NCI-H2196 (cell line): ENCODE data around the gene GCHFR.
A peak's percentile ranks its signal among the peaks of the same experiment; 100 is the strongest.

Source experiments
- DNase-seq: peaks from one replicate; lab custom pipeline; 2025; ENCODE audit not compliant: unreplicated experiment; lab: John Stamatoyannopoulos, UW

The GCHFR gene

GRCh38 chr15:40754883-40755811 lies 8.7 kb upstream of the GCHFR start, which contains the start of gene RMDN3:
RMDN3 (minus strand) TSS chr15:40755254; CDS start chr15:40754783, 471 bp downstream.
- peak; percentile 86 for DNase-seq

GRCh38 chr15:40755812-40756208 lies 8.1 kb upstream of the GCHFR start:
- no peak for DNase-seq

GRCh38 chr15:40756938-40757337 lies 6.9 kb upstream of the GCHFR start:
- DNase-seq = no peak

GRCh38 chr15:40759961-40760360 lies 3.9 kb upstream of the GCHFR start:
- DNase-seq = no peak

GRCh38 chr15:40762919-40763800 lies 708 bp upstream of the GCHFR start:
- peak; percentile 87 for DNase-seq

- DNase-seq = no peak
Observed at GRCh38 chr15:40764629-40765103, 798 bp downstream of the GCHFR start.

- DNase-seq = no peak
Observed at GRCh38 chr15:40766194-40766815, 2.4 kb downstream of the GCHFR start.

GRCh38 chr15:40766906-40767837 lies 3.3 kb downstream of the GCHFR start:
- DNase-seq = no peak

GRCh38 chr15:40767838-40768500 lies 4.1 kb downstream of the GCHFR start:
- DNase-seq = no peak

GRCh38 chr15:40768521-40769273 lies 4.8 kb downstream of the GCHFR start:
- DNase-seq = no peak

GRCh38 chr15:40769274-40770146 lies 5.6 kb downstream of the GCHFR start, which contains the start of gene C15orf62:
C15orf62 (plus strand) TSS chr15:40769980; CDS start chr15:40770496, 516 bp downstream.
- DNase-seq = peak; percentile 47

GRCh38 chr15:40770147-40770721 lies 6.4 kb downstream of the GCHFR start:
- DNase-seq = peak; percentile 22

- no peak for DNase-seq
Observed at GRCh38 chr15:40771242-40771641, 7.4 kb downstream of the GCHFR start.

GRCh38 chr15:40772014-40772413 lies 8.1 kb downstream of the GCHFR start:
- DNase-seq = no peak

GRCh38 chr15:40773496-40773895 lies 9.6 kb downstream of the GCHFR start:
- DNase-seq = no peak

- DNase-seq = no peak
Observed at GRCh38 chr15:40773902-40774301, 10.0 kb downstream of the GCHFR start.

GRCh38 chr15:40775007-40775406 lies 11.1 kb downstream of the GCHFR start:
- DNase-seq = no peak
